Osteocyte (in vitro differentiated cells): Measurements from ENCODE around the gene CAST. TPM values are rescaled to one million over a fixed set of nuclear protein-coding genes. Genes with fewer than 3 reads are reported as not detected.

ENCODE experiments used
- DNase-seq: peaks from one replicate; pipeline ENCODE4 v3.0.0; 2021; ENCODE audit warnings: mixed read lengths; ENCODE audit not compliant: unreplicated experiment; ENCODE audit errors: extremely low spot score
- H3K27ac Mint-ChIP-seq: one replicate; pipeline ENCODE4 v1.8.0; 2021; ENCODE audit warnings: mild to moderate bottlenecking, mixed read lengths; ENCODE audit not compliant: unreplicated experiment
- H3K27me3 Mint-ChIP-seq: one replicate; pipeline ENCODE4 v1.8.0; 2021; ENCODE audit warnings: mixed read lengths; ENCODE audit not compliant: unreplicated experiment
- H3K36me3 Mint-ChIP-seq: one replicate; pipeline ENCODE4 v1.8.0; 2021; ENCODE audit warnings: mixed read lengths; ENCODE audit not compliant: unreplicated experiment
- H3K4me1 Mint-ChIP-seq: one replicate; pipeline ENCODE4 v1.8.0; 2021; ENCODE audit warnings: mixed read lengths; ENCODE audit not compliant: unreplicated experiment
- H3K4me3 Mint-ChIP-seq: one replicate; pipeline ENCODE4 v1.8.0; 2021; ENCODE audit warnings: mild to moderate bottlenecking, moderate library complexity, mixed read lengths; ENCODE audit not compliant: unreplicated experiment
- H3K9me3 Mint-ChIP-seq: one replicate; pipeline ENCODE4 v1.8.0; 2021; ENCODE audit warnings: mixed read lengths; ENCODE audit not compliant: unreplicated experiment
- CTCF ChIP-seq: fragments of 200-600 bp; sonication (generic); IDR thresholded peaks from 2 replicates; pipeline ENCODE4 v1.5.0; 2021; ENCODE audit warnings: antibody characterized with exemption, mild to moderate bottlenecking, moderate library complexity
- total RNA-seq: library from RNA; stranded (reverse); gene quantifications from 2 replicates; pipeline ENCODE4 v1.2.1, GENCODE V29; 2021

CAST gene
- total RNA-seq, 1 donor from 2014 or later = 144 TPM

GRCh38 chr5:96714951-96715451 lies 52.8 kb downstream of the CAST start:
- Mint-ChIP-seq H3K4me3 (no peak overlapping the region), H3K9me3 (no peaks in the 10 kb centered on the region), H3K36me3 (peaks cover 2% of the 10 kb centered on the region), H3K27ac (peak overlapping the region; percentile 96), H3K4me1 (peaks cover 18% of the 10 kb centered on the region), H3K27me3 (no peaks in the 10 kb centered on the region)
- no peak for TF ChIP-seq CTCF
- DNase-seq = no peak

DNA sequence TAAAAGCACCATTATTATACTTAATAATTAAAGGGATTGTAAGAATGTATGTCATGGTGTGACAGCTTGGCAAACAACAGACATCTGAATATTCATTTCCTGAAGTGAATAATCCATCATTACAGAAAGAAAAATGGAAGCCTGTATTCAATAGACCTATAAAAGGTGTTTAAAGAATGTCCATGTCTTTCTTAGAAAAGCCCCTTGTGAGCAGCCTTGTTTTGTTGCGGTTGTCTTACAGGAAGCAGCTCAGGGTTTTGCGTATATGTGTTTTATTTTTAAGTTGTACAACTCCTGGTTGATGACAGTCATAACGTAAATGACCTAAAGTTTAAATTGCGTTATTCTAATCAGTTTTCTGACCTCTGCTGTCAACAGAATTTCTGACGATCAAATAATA lies 53.8 kb downstream of the CAST start:
- no peak overlapping the region for H3K4me3 Mint-ChIP-seq
- no peaks in the 10 kb centered on the region for H3K27me3 Mint-ChIP-seq
- H3K4me1 Mint-ChIP-seq = peaks cover 23% of the 10 kb centered on the region
- H3K9me3 Mint-ChIP-seq = no peaks in the 10 kb centered on the region
- peaks cover 2% of the 10 kb centered on the region for H3K36me3 Mint-ChIP-seq
- peak overlapping the region; percentile 96 for H3K27ac Mint-ChIP-seq
- DNase-seq = no peak
- no peak for TF ChIP-seq CTCF

DNA sequence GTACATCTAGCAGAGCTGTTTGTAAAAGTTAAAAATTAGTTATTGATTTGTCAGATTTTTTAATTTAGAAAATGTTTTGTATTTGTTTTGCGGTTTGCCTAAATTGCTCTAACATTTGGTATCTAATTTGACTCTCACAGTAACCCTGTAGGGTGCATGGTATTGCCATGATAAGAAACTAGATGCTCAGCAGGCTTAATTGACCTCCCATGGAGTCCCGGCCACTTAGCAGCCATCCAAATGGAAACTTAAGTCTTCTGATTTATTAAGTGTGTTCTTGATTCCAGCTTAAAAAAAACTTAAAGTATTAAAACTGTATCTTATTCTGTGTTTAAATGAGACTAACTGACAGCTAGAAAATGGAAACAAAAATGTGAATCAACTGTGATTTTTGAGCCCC lies 54.5 kb downstream of the CAST start:
- DNase-seq = no peak
- Mint-ChIP-seq H3K4me1 (peaks cover 27% of the 10 kb centered on the region), H3K27ac (no peak overlapping the region), H3K27me3 (no peaks in the 10 kb centered on the region), H3K36me3 (peaks cover 2% of the 10 kb centered on the region), H3K4me3 (no peak overlapping the region), H3K9me3 (no peaks in the 10 kb centered on the region)
- TF ChIP-seq CTCF = no peak

- H3K9me3 Mint-ChIP-seq = no peaks in the 10 kb centered on the region
- no peak for DNase-seq
- H3K4me3 Mint-ChIP-seq = no peak overlapping the region
- H3K27me3 Mint-ChIP-seq = no peaks in the 10 kb centered on the region
- H3K4me1 Mint-ChIP-seq = peaks cover 27% of the 10 kb centered on the region
- H3K36me3 Mint-ChIP-seq = peaks cover 2% of the 10 kb centered on the region
- TF ChIP-seq CTCF = no peak
- H3K27ac Mint-ChIP-seq = no peak overlapping the region
Observed at GRCh38 chr5:96717874-96718273, 55.7 kb downstream of the CAST start.

- Mint-ChIP-seq H3K4me1 (peaks cover 27% of the 10 kb centered on the region), H3K9me3 (no peaks in the 10 kb centered on the region), H3K36me3 (peaks cover 2% of the 10 kb centered on the region), H3K27ac (no peak overlapping the region), H3K27me3 (no peaks in the 10 kb centered on the region), H3K4me3 (no peak overlapping the region)
- TF ChIP-seq CTCF = no peak
- no peak for DNase-seq
Observed at GRCh38 chr5:96718635-96719077, 56.5 kb downstream of the CAST start.
